Non-pigmented ciliary epithelial cell (primary cell): ENCODE data around the gene TMPRSS13.
"Not testable (repeated sequence)": the region's sequence is repeated elsewhere in the genome, so short reads cannot be mapped to it uniquely, and the experiment has no call there.

ENCODE experiments used
- DNase-seq: peaks from one replicate; pipeline ENCODE4 v3.0.0-alpha.2; 2010; ENCODE audit warnings: low read depth

The TMPRSS13 gene

GRCh38 chr11:117929142-117929915 is at the start of gene TMPRSS13:
TMPRSS13 (minus strand) TSS chr11:117929402; CDS start chr11:117929307, 95 bp downstream.
- DNase-seq = no peak

GRCh38 chr11:117978991-117979390 is 49.8 kb upstream of the TMPRSS13 start:
- DNase-seq = no peak

GRCh38 chr11:117978291-117978910 is 49.2 kb upstream of the TMPRSS13 start:
- DNase-seq = not testable (repeated sequence)

GRCh38 chr11:117977612-117978264 is 48.5 kb upstream of the TMPRSS13 start:
- not testable (repeated sequence) for DNase-seq

GRCh38 chr11:117977029-117977428 is 47.8 kb upstream of the TMPRSS13 start:
- DNase-seq = no peak

- no peak for DNase-seq
Observed at GRCh38 chr11:117976445-117976844, 47.2 kb upstream of the TMPRSS13 start.

GRCh38 chr11:117973503-117973860 is 44.3 kb upstream of the TMPRSS13 start:
- DNase-seq = no peak

GRCh38 chr11:117972629-117973502 is 43.7 kb upstream of the TMPRSS13 start:
- no peak for DNase-seq

GRCh38 chr11:117972044-117972443 is 42.8 kb upstream of the TMPRSS13 start:
- DNase-seq = no peak

- DNase-seq = no peak
Observed at GRCh38 chr11:117970400-117971024, 41.3 kb upstream of the TMPRSS13 start.

- no peak for DNase-seq
Observed at GRCh38 chr11:117969160-117969991, 40.2 kb upstream of the TMPRSS13 start.

GRCh38 chr11:117966908-117967307 is 37.7 kb upstream of the TMPRSS13 start:
- DNase-seq = no peak

GRCh38 chr11:117962826-117963225 is 33.6 kb upstream of the TMPRSS13 start:
- no peak for DNase-seq

GRCh38 chr11:117961896-117962295 is 32.7 kb upstream of the TMPRSS13 start:
- no peak for DNase-seq

- DNase-seq = no peak
Observed at GRCh38 chr11:117960406-117960805, 31.2 kb upstream of the TMPRSS13 start.

GRCh38 chr11:117959438-117960149 is 30.4 kb upstream of the TMPRSS13 start:
- no peak for DNase-seq

GRCh38 chr11:117958949-117959348 is 29.7 kb upstream of the TMPRSS13 start:
- DNase-seq = no peak

- no peak for DNase-seq
Observed at GRCh38 chr11:117953024-117953671, 23.9 kb upstream of the TMPRSS13 start.
